ENCODE results near the gene ADGRA1. TPM values are rescaled to one million over a fixed set of nuclear protein-coding genes. Genes with fewer than 3 reads are reported as not detected.

ADGRA1 gene
- total RNA-seq, 1 experiment from 2014 or later: not detected

DNA sequence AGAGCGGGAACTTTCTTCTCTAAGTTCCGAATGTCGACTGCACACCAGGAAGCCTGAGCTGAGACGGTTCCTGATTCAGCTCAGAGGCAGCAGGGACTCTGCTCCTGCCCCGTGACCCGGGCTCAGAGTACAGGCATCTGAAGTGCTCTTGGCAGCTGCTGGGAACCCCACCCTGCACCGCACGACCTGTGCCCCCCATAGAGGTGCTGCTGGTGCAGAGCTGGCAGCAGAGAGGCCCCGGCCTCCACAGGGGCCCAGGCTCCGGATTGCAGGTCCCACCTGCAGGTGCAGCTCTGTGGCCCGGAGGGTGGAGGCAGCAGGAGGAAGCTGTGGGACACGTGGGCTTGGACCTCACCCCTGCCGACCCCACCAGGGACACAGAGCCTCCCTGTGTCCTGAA is 39.5 kb upstream of the ADGRA1 start:
- no peak overlapping the region for H3K27ac ChIP-seq (ENCODE audit: low read length)
- ATAC-seq (no peak), DNase-seq (no peak)
- ChIA-PET CTCF (no interaction called here), POLR2A (ENCODE audit: unreplicated experiment) (no interaction called here)
- H3K4me1 ChIP-seq (ENCODE audit: insufficient read depth, low read length): no peaks in the 10 kb centered on the region
- H3K27me3 ChIP-seq (ENCODE audit: low read length): peaks cover 2% of the 10 kb centered on the region; the same call in 1 of the 2 replicates
- no peak overlapping the region for H3K4me2 ChIP-seq (ENCODE audit: low read length)
- H3F3A ChIP-seq (ENCODE audit: low read length, unreplicated experiment): no peaks in the 10 kb centered on the region
- H3K36me3 ChIP-seq (ENCODE audit: low read depth, low read length): no peaks in the 10 kb centered on the region
- no peak overlapping the region for H3K4me3 ChIP-seq (ENCODE audit: low read length)
- H2AFZ ChIP-seq (ENCODE audit: low read length): no peak overlapping the region
- no peaks in the 10 kb centered on the region for H4K20me1 ChIP-seq (ENCODE audit: low read length)
- no peaks in the 10 kb centered on the region for H3K9me2 ChIP-seq (replicated peaks; ENCODE audit: low read length)
- H3K9me3 ChIP-seq (ENCODE audit: low read length): no peaks in the 10 kb centered on the region
- BruUV-seq (replicated peaks): no TSS peak
- intact Hi-C loops (cut with micrococcal nuclease): no loop called here
- TF ChIP-seq EZH2phosphoT487 (IDR thresholded peaks at IDR 0.05; ENCODE audit: borderline replicate concordance, low read length): no peak
- TF ChIP-seq EZH2 (IDR thresholded peaks at IDR 0.05; ENCODE audit: low read length, unreplicated experiment): no peak
- TF ChIP-seq, protein P1, sequence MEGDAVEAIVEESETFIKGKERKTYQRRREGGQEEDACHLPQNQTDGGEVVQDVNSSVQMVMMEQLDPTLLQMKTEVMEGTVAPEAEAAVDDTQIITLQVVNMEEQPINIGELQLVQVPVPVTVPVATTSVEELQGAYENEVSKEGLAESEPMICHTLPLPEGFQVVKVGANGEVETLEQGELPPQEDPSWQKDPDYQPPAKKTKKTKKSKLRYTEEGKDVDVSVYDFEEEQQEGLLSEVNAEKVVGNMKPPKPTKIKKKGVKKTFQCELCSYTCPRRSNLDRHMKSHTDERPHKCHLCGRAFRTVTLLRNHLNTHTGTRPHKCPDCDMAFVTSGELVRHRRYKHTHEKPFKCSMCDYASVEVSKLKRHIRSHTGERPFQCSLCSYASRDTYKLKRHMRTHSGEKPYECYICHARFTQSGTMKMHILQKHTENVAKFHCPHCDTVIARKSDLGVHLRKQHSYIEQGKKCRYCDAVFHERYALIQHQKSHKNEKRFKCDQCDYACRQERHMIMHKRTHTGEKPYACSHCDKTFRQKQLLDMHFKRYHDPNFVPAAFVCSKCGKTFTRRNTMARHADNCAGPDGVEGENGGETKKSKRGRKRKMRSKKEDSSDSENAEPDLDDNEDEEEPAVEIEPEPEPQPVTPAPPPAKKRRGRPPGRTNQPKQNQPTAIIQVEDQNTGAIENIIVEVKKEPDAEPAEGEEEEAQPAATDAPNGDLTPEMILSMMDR (conservative IDR thresholded peaks at IDR 0.05; ENCODE audit: low read depth, low read length): no peak
- H3K9ac ChIP-seq (ENCODE audit: low read length): no peak overlapping the region
- no peaks in the 10 kb centered on the region for H3K79me2 ChIP-seq (ENCODE audit: low read length)

DNA sequence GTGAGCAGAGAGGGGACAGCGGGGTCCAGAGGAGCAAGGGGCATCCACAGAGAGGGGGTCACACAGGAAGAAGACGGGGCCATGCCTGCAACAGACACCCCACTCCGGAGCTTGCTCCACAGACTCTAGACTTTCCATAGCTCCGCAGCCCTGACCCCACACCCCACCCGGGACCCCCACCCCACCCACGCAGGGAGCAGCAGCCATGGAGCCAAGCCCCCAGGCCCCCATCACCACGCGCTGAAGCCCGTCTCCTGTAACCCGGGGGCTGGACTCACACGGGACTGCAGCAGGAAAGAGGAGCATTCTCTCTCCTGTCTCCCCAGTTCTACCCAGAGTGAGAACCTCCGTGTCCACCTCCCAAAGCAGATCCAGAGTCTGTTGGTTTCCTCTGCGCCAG is 38.8 kb upstream of the ADGRA1 start:
- H3K27ac ChIP-seq (ENCODE audit: low read length): no peak overlapping the region
- no peak overlapping the region for H3K4me2 ChIP-seq (ENCODE audit: low read length)
- H3K4me3 ChIP-seq (ENCODE audit: low read length): no peak overlapping the region
- no peaks in the 10 kb centered on the region for H3K9me2 ChIP-seq (replicated peaks; ENCODE audit: low read length)
- DNase-seq: no peak
- no peaks in the 10 kb centered on the region for H3K4me1 ChIP-seq (ENCODE audit: insufficient read depth, low read length)
- no peaks in the 10 kb centered on the region for H3K79me2 ChIP-seq (ENCODE audit: low read length)
- POLR2A ChIA-PET (ENCODE audit: unreplicated experiment): no interaction called here
- no peaks in the 10 kb centered on the region for H3K27me3 ChIP-seq (ENCODE audit: low read length)
- intact Hi-C loops (cut with micrococcal nuclease): no loop called here
- ATAC-seq: no peak
- H4K20me1 ChIP-seq (ENCODE audit: low read length): no peaks in the 10 kb centered on the region
- no peak overlapping the region for H3K9ac ChIP-seq (ENCODE audit: low read length)
- CTCF ChIA-PET: no interaction called here
- H2AFZ ChIP-seq (ENCODE audit: low read length): no peak overlapping the region
- H3K9me3 ChIP-seq (ENCODE audit: low read length): no peaks in the 10 kb centered on the region
- no TSS peak for BruUV-seq (replicated peaks)
- no peaks in the 10 kb centered on the region for H3F3A ChIP-seq (ENCODE audit: low read length, unreplicated experiment)
- no peaks in the 10 kb centered on the region for H3K36me3 ChIP-seq (ENCODE audit: low read depth, low read length)
- TF ChIP-seq EZH2phosphoT487 (IDR thresholded peaks at IDR 0.05; ENCODE audit: borderline replicate concordance, low read length) (no peak), EZH2 (IDR thresholded peaks at IDR 0.05; ENCODE audit: low read length, unreplicated experiment) (no peak)
- TF ChIP-seq, protein P1 (conservative IDR thresholded peaks at IDR 0.05; ENCODE audit: low read depth, low read length): no peak

DNA sequence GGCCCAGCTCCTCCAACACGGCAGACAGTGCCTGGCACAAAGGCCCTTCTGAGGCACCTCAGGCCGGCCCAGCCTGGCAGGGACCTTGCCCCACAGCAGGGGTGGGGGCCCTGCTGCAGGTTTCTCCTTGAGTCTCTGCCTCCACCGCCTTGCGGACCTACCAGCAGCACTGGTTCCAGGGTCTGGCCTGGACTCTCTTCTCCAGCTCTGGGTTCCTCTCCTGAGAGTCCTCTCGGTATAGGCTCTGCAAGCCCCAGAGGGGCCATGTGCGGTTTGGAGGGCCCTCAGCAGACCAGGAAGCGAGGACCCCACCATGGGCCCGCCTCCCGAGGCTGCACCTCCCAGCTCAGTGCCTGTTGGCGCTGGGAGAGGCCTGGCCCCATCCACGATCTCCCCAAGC is 38.1 kb upstream of the ADGRA1 start:
- Histone ChIP-seq H3K79me2 (ENCODE audit: low read length) (no peaks in the 10 kb centered on the region), H3K27me3 (ENCODE audit: low read length) (no peaks in the 10 kb centered on the region), H3K36me3 (ENCODE audit: low read depth, low read length) (no peaks in the 10 kb centered on the region), H3K9ac (ENCODE audit: low read length) (no peak overlapping the region), H3K9me3 (ENCODE audit: low read length) (no peaks in the 10 kb centered on the region), H3K4me3 (ENCODE audit: low read length) (no peak overlapping the region), H3F3A (ENCODE audit: low read length, unreplicated experiment) (no peaks in the 10 kb centered on the region), H3K9me2 (replicated peaks; ENCODE audit: low read length) (no peaks in the 10 kb centered on the region), H3K4me2 (ENCODE audit: low read length) (no peak overlapping the region), H3K4me1 (ENCODE audit: insufficient read depth, low read length) (no peaks in the 10 kb centered on the region), H3K27ac (ENCODE audit: low read length) (no peak overlapping the region), H2AFZ (ENCODE audit: low read length) (no peak overlapping the region), H4K20me1 (ENCODE audit: low read length) (no peaks in the 10 kb centered on the region)
- intact Hi-C loops (cut with micrococcal nuclease): no loop called here
- ChIA-PET POLR2A (ENCODE audit: unreplicated experiment) (no interaction called here), CTCF (no interaction called here)
- no peak for DNase-seq
- ATAC-seq: no peak
- BruUV-seq (replicated peaks): no TSS peak
- TF ChIP-seq EZH2 (IDR thresholded peaks at IDR 0.05; ENCODE audit: low read length, unreplicated experiment): no peak

Data from PC-3 (cell line).